Astrocyte (in vitro differentiated cells and primary cell): ENCODE results near the gene CCDC146.

ENCODE experiments used
- EZH2 ChIP-seq: IDR thresholded peaks from 2 replicates; pipeline ENCODE4 v1.6.1; 2012; ENCODE audit warnings: mild to moderate bottlenecking, low read length, inconsistent platforms; ENCODE audit not compliant: insufficient read depth
- TF ChIP-seq, protein P1 (sequence below): IDR thresholded peaks from 2 replicates; pipeline ENCODE4 v1.5.1; 2011; ENCODE audit warnings: low read depth, mild to moderate bottlenecking, inconsistent platforms, low read length, moderate library complexity; ENCODE audit not compliant: insufficient read depth

GRCh38 chr7:77200542-77200941 lies 78.1 kb downstream of the CCDC146 start:
- TF ChIP-seq EZH2: no peak
- TF ChIP-seq, protein P1, sequence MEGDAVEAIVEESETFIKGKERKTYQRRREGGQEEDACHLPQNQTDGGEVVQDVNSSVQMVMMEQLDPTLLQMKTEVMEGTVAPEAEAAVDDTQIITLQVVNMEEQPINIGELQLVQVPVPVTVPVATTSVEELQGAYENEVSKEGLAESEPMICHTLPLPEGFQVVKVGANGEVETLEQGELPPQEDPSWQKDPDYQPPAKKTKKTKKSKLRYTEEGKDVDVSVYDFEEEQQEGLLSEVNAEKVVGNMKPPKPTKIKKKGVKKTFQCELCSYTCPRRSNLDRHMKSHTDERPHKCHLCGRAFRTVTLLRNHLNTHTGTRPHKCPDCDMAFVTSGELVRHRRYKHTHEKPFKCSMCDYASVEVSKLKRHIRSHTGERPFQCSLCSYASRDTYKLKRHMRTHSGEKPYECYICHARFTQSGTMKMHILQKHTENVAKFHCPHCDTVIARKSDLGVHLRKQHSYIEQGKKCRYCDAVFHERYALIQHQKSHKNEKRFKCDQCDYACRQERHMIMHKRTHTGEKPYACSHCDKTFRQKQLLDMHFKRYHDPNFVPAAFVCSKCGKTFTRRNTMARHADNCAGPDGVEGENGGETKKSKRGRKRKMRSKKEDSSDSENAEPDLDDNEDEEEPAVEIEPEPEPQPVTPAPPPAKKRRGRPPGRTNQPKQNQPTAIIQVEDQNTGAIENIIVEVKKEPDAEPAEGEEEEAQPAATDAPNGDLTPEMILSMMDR: no peak
